Measurements from ENCODE around the gene SLC46A1.

DNA sequence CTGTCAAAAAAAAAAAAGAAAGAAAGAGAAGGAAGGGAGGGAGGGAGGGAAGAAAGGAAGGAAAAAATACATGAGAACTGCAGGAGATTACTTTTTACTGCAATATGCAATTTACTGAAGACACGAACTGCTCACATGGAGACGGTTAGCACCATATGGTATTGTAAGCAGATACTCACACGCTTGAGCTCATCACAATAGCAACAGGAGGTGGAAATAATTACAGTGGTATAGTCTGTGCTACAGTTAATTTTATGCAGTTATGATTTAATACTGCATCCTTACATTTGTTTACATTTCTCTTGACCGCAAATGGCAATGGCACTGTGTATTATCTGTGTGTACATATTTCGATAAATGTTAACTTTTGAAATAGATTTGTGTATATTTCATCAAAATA lies 21.4 kb upstream of the SLC46A1 start:
- TF ChIP-seq, protein P1, sequence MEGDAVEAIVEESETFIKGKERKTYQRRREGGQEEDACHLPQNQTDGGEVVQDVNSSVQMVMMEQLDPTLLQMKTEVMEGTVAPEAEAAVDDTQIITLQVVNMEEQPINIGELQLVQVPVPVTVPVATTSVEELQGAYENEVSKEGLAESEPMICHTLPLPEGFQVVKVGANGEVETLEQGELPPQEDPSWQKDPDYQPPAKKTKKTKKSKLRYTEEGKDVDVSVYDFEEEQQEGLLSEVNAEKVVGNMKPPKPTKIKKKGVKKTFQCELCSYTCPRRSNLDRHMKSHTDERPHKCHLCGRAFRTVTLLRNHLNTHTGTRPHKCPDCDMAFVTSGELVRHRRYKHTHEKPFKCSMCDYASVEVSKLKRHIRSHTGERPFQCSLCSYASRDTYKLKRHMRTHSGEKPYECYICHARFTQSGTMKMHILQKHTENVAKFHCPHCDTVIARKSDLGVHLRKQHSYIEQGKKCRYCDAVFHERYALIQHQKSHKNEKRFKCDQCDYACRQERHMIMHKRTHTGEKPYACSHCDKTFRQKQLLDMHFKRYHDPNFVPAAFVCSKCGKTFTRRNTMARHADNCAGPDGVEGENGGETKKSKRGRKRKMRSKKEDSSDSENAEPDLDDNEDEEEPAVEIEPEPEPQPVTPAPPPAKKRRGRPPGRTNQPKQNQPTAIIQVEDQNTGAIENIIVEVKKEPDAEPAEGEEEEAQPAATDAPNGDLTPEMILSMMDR (optimal IDR thresholded peaks at IDR 0.05 in 1 of 3, IDR thresholded peaks at IDR 0.05 in 1 of 3, conservative IDR thresholded peaks at IDR 0.05 in 1 of 3; ENCODE audit: extremely low read depth in 1 of 3, insufficient read depth in 2 of 3, low read length in 3 of 3): no peak
- no peak for TF ChIP-seq EZH2 (IDR thresholded peaks at IDR 0.05; ENCODE audit: low read length)
